ENCODE measurements around the gene EXOC4. TPM values are rescaled to one million over a fixed set of nuclear protein-coding genes. Genes with fewer than 3 reads are reported as not detected.

EXOC4 gene
- total RNA-seq, 4 donors from 2014 or later = 59.2 to 88.7 (median 71.6) TPM

DNA sequence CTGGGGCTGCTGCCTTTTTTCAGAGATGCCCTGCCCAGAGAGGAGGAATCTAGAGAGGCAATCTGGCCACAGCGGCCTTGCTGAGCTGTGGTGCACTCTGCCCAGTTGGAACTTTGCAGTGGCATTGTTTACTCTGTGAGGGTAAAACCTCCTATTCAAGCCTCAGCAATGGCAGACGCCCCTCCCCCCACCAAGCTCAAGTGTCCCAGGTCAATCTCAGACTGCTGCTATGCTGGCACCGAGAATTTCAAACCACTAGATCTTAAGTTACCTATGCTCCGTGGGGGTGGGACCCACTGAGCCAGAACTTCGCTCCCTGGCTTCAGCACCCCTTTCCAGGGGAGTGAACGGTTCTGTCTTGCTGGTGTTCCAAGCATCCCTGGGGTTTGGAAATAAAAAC, 77.2 kb downstream of the EXOC4 start:
- ATAC-seq (ENCODE audit: low FRiP score) (no peak), DNase-seq (ENCODE audit: low spot score) (no peak)
- TF ChIP-seq, protein P1, sequence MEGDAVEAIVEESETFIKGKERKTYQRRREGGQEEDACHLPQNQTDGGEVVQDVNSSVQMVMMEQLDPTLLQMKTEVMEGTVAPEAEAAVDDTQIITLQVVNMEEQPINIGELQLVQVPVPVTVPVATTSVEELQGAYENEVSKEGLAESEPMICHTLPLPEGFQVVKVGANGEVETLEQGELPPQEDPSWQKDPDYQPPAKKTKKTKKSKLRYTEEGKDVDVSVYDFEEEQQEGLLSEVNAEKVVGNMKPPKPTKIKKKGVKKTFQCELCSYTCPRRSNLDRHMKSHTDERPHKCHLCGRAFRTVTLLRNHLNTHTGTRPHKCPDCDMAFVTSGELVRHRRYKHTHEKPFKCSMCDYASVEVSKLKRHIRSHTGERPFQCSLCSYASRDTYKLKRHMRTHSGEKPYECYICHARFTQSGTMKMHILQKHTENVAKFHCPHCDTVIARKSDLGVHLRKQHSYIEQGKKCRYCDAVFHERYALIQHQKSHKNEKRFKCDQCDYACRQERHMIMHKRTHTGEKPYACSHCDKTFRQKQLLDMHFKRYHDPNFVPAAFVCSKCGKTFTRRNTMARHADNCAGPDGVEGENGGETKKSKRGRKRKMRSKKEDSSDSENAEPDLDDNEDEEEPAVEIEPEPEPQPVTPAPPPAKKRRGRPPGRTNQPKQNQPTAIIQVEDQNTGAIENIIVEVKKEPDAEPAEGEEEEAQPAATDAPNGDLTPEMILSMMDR (IDR thresholded peaks at IDR 0.05) = no peak

DNA sequence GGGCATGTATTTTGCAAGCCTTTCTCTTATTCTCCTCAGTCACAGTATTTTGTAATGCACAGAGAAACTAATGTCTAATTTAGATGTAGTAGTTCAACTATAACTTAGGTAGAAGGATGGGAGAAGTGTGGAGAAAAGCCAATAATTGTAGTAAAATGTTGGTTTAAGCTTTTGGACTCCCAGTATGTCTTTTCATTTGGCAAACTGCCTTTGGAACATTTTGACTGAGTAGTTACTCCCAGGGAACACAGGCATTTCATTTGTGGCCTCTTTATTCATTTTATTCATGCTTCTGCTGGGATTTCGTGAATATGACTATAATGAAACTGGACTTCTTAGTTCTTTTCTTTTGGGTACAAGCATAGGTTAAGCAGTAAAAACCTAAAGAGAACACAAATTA, 79.0 kb downstream of the EXOC4 start:
- TF ChIP-seq, protein P1 (IDR thresholded peaks at IDR 0.05) = no peak
- ATAC-seq (ENCODE audit: low FRiP score) = no peak
- no peak for DNase-seq (ENCODE audit: low spot score)

DNA sequence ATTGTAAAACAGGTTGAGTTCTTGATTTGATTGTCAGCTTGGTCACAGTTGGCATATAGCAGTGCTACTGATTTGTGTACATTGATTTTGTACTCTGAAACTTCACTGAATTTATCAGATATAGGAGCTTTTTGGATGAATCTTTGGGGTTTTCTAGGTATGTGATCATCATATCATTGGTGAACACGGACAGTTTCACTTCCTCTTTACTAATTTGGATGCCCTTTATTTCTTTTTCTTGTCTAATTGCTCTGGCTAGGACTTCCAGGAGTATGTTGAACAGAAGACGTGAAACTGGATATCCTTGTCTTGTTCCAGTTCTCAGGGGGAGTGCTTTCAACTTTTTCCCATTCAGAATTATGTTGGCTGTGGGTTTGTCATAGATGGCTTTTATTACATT, 86.9 kb downstream of the EXOC4 start:
- no peak for DNase-seq (ENCODE audit: low spot score)

DNA sequence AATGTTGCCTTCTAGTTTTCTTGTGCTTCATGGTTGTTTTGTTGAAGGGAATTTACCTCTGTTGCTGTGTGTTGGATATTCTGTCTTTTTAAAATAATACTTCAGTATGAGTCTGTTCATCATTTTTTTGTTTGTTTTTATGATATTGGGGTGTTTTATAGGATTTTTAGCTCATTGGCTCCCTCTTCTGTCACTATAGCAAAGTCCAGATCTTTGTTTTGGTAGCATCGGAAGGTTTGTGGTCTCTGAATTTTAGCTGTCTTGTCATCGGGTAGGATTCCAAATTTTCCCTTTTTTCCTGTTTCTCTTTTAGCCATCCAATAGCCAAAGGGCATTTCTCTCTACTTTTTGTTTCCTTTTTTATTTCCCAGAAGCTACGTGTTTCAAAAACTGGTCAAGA, 91.4 kb downstream of the EXOC4 start:
- TF ChIP-seq, protein P1 (IDR thresholded peaks at IDR 0.05) = no peak
- ATAC-seq (ENCODE audit: low FRiP score) = no peak
- DNase-seq (ENCODE audit: low spot score) = no peak

More for the DNA sequence above, 86.9 kb downstream of the EXOC4 start:
- no peak for ATAC-seq (ENCODE audit: low FRiP score)
- TF ChIP-seq, protein P1 (IDR thresholded peaks at IDR 0.05) = no peak

DNA sequence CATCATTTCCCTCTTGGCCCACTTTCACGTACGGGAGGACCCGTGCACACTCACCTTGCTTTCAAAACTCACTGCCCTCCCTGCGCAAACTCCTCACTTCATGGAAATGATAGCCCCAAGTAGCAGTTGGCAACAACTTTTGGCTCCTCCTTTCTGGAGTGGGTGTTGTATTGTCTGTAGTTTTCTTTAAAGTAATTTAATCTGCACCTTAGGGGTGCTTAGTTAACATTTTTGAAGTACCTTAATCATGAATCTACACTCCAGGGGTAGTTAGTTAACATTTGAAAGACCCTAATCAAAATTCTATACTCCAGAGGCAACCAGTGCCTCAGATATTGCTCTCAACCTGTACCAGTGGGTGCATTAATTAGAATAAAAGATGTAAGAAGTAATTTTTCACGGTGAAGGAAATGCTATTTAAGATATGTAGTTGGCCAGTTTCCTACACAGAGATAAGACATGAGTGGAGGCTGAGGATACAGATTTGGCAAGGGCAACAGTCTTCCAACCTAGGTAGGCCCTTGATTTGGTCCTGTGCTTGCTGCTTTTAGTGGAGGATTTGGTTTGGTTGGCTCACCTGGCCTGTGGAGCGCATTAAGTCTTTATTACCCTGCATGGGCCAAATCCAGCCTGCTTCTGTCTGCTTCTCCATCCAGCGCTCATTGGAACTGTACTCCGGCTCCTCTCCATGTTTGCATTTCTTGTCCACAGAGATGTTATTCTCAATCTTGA, 93.0 kb downstream of the EXOC4 start:
- DNase-seq (ENCODE audit: low spot score) (no peak), ATAC-seq (ENCODE audit: low FRiP score) (no peak)
- TF ChIP-seq, protein P1 (IDR thresholded peaks at IDR 0.05) = no peak

DNA sequence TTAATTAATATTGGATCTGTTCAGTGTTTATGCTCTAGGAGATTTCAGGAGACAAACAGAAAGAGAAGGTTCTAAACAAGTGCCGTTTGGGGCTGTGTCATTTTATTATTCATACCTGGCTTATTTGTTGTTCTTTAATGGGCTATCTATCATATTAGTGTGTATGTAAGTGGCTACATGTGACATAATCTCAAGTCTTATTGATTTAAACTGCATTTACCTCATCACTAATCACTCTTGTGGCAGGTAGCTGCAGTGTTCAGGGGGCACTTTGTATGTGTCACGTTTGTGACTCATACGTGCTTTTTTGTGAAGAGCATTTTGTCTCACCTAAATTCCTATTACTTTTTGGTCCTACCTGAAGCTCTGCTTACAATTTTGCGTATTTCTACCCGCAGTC, 95.4 kb downstream of the EXOC4 start:
- TF ChIP-seq, protein P1 (IDR thresholded peaks at IDR 0.05) = no peak
- ATAC-seq (ENCODE audit: low FRiP score) = no peak
- DNase-seq (ENCODE audit: low spot score) = no peak

DNA sequence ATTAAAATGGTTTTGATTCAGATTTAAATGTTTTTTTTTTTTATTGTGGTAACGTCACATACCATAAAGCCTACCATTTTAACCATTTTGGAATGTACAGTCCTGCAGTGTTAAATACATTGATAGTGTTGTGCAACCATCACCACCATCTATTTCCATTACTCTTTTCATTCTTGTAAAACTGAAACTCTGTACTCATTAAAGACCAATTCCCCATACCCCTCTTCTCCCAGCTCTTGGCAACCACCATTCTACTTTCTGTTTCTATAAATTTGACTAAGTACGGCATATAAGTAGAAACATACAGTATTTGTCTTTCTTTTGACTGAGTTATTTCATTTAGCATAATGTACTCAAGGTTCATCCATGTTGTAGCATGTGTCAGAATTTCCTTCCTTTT, 96.2 kb downstream of the EXOC4 start:
- TF ChIP-seq, protein P1 (IDR thresholded peaks at IDR 0.05) = no peak
- no peak for DNase-seq (ENCODE audit: low spot score)
- no peak for ATAC-seq (ENCODE audit: low FRiP score)

Data from omental fat pad (tissue), 4 donors.